Measurements from ENCODE around the gene SLC12A3.

- no peak for TF ChIP-seq RNF2 (IDR thresholded peaks at IDR 0.05; ENCODE audit: borderline replicate concordance, low read depth)
- TF ChIP-seq EHMT2 (IDR thresholded peaks at IDR 0.05; ENCODE audit: low read depth), result no peak
- no peak for TF ChIP-seq POLR2A (IDR thresholded peaks at IDR 0.05; ENCODE audit: low read length)
- no peak for TF ChIP-seq NR3C1 (IDR thresholded peaks at IDR 0.05)
- TF ChIP-seq, protein P1, sequence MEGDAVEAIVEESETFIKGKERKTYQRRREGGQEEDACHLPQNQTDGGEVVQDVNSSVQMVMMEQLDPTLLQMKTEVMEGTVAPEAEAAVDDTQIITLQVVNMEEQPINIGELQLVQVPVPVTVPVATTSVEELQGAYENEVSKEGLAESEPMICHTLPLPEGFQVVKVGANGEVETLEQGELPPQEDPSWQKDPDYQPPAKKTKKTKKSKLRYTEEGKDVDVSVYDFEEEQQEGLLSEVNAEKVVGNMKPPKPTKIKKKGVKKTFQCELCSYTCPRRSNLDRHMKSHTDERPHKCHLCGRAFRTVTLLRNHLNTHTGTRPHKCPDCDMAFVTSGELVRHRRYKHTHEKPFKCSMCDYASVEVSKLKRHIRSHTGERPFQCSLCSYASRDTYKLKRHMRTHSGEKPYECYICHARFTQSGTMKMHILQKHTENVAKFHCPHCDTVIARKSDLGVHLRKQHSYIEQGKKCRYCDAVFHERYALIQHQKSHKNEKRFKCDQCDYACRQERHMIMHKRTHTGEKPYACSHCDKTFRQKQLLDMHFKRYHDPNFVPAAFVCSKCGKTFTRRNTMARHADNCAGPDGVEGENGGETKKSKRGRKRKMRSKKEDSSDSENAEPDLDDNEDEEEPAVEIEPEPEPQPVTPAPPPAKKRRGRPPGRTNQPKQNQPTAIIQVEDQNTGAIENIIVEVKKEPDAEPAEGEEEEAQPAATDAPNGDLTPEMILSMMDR (IDR thresholded peaks at IDR 0.05), result no peak
- TF ChIP-seq RAD21 (conservative IDR thresholded peaks at IDR 0.05 in 1 of 2, IDR thresholded peaks at IDR 0.05 in 1 of 2), result no peak
- no peak for TF ChIP-seq CEBPB (IDR thresholded peaks at IDR 0.05)
- TF ChIP-seq PHF8 (IDR thresholded peaks at IDR 0.05; ENCODE audit: borderline replicate concordance, low read depth), result no peak
- TF ChIP-seq EP300 (IDR thresholded peaks at IDR 0.05), result no peak
- TF ChIP-seq HOXA7 (CRISPR knock-in tag; IDR thresholded peaks at IDR 0.05), result no peak
- TF ChIP-seq, protein P2, sequence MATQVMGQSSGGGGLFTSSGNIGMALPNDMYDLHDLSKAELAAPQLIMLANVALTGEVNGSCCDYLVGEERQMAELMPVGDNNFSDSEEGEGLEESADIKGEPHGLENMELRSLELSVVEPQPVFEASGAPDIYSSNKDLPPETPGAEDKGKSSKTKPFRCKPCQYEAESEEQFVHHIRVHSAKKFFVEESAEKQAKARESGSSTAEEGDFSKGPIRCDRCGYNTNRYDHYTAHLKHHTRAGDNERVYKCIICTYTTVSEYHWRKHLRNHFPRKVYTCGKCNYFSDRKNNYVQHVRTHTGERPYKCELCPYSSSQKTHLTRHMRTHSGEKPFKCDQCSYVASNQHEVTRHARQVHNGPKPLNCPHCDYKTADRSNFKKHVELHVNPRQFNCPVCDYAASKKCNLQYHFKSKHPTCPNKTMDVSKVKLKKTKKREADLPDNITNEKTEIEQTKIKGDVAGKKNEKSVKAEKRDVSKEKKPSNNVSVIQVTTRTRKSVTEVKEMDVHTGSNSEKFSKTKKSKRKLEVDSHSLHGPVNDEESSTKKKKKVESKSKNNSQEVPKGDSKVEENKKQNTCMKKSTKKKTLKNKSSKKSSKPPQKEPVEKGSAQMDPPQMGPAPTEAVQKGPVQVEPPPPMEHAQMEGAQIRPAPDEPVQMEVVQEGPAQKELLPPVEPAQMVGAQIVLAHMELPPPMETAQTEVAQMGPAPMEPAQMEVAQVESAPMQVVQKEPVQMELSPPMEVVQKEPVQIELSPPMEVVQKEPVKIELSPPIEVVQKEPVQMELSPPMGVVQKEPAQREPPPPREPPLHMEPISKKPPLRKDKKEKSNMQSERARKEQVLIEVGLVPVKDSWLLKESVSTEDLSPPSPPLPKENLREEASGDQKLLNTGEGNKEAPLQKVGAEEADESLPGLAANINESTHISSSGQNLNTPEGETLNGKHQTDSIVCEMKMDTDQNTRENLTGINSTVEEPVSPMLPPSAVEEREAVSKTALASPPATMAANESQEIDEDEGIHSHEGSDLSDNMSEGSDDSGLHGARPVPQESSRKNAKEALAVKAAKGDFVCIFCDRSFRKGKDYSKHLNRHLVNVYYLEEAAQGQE (IDR thresholded peaks at IDR 0.05), result no peak
- TF ChIP-seq MAFK (IDR thresholded peaks at IDR 0.05; ENCODE audit: partially characterized antibody), result no peak
- TF ChIP-seq TP53 (CRISPR knock-in tag; IDR thresholded peaks at IDR 0.05), result no peak
- TF ChIP-seq NFE2L2 (conservative IDR thresholded peaks at IDR 0.05; ENCODE audit: low read length), result no peak
Measured at GRCh38 chr16:56888806-56889205, 23.8 kb downstream of the SLC12A3 start.

Measured in A549 (cell line).